GF-D8 (cell line): ENCODE measurements around the gene GSTK1.
"Not testable (repeated sequence)": the region's sequence is repeated elsewhere in the genome, so short reads cannot be mapped to it uniquely, and the experiment has no call there.

ENCODE experiments used
- DNase-seq: peaks from one replicate; lab custom pipeline; 2025; lab: John Stamatoyannopoulos, UW

GSTK1 gene

DNA sequence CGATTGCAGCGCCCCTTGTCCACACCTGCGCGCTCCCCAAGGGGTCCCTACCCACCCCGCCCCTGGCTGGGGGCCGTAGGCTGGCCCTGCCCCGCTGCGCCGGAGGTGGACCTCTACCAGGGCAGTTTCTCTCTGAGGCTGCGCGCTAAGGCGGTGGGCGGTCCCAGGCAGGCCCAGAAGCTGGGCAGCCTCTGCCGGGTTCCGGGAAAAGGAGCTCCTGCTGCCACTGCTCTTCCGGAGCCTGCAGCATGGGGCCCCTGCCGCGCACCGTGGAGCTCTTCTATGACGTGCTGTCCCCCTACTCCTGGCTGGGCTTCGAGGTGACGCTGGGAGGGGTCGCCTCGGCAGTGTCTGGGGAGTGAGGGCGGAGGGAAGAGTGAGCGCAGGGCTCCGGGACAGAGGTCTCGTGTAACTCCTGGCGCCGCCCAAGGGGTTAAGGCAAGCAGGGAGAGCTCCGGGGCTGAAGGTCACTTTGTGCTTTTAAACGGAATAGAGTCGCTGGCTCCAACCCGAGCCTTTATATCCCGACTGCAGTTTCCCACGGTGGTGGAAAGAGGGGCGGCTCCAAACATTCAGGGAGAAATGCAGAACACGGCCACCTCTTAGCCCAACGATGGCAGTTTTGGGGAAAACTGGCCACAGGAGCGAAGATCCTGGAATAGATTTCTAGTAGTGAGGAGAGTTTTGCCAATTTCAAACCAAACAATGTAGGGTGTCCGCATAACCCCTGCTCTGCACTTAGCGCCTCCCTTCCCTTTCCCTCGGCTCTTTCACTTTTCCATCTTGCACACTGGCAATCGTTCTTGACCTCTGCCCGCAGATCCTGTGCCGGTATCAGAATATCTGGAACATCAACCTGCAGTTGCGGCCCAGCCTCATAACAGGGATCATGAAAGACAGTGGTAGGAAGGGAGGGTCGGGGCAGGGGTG, at the start of gene GSTK1:
GSTK1 (plus strand) TSS at position 176 of the 930 bp plus-strand sequence; CDS start at position 249, 73 bp downstream.
- peak; percentile 82 for DNase-seq

DNA sequence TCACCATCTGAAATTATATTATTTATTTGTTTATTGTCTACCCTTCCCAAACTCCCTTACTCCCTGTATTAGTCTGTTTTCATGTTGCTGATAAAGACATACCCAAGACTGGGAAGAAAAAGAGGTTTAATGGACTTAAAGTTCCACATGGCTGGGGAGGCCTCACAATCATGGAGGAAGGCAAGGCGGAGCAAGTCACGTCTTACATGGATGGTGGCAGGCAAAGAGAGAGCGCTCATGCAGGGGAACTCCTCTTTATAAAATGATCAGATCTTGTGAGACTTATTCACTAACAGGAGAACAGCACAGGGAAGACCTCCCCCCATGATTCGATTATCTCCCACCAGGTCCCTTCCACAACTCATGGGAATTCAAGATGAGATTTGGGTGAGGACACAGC, 49.8 kb upstream of the GSTK1 start:
- DNase-seq, result not testable (repeated sequence)

DNA sequence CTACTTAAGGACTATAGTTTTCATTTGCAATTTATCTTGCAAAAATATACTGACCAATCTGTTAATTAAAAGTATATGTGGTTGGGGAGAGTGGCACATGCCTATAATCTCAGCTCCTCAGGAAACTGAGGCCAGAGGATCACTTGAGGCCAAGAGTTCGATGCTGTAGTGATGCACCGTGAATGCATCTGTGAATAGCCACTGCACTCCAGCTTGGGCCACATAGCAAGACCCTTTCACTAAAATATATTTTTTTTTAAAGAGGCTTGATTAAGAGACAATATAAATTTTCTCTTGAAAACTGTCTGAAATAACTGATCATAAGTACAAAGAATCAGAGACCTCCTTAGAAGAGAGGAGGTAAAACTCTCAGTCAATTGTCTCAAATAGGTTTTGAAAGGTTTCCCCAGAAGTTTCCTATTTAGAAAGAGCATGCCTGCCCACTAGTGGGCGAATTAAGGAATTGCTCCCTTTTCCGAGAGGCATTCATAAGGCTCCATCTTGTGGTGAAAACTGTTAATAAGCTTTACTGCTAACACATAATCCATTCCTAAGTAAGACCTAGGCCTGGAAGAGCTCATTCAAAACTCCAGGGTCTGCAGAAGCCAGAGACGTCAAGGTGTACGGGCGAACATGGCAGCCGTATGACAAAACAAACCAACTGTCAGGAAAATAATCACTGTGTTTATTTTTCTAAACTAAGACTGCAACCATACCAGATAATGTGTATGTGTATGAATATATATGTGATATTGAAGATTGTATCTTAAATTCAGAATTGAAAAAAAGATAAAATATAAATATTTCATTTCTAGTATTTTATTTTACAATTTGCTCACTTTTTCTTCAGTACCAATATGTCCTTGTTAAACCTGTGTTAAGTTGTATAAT, 48.2 kb upstream of the GSTK1 start:
- peak; percentile 66 for DNase-seq

DNA sequence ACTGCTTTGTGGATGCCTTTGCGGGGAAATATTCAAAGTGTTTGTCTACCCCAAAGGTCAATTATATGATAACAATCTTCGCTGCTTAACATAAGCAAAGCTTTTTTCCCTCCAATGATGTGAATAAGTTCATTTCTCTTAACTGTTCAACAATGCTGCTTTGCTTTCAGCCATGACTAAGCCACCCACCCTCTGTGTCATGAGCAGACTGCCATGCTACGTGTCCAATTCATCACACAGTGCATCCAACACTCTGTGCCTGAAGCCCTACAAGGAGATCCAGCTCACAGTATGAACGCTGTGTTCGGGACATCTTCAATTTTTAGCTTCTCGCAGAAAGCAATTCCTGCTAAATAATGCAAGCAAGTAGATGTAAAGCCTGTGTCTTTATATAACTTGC, 47.1 kb upstream of the GSTK1 start:
- no peak for DNase-seq

DNA sequence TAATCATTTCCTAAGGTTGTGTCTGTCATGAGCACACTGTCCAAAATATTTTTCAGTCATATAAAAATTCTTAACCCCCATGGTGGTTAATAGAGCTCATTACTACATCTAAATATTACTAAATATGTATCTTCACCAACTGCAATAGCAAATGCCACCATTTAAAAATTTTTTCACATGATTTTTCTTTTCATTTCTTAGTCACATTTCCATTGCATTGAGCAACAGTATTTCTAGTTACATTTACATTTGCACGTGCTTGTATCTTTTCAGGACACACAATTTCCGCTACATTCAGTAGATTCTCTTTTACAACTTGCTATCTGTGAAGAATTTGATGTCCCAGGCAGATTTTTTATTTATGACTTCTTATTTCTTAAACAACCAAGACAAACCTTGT, 46.6 kb upstream of the GSTK1 start:
- no peak for DNase-seq

DNA sequence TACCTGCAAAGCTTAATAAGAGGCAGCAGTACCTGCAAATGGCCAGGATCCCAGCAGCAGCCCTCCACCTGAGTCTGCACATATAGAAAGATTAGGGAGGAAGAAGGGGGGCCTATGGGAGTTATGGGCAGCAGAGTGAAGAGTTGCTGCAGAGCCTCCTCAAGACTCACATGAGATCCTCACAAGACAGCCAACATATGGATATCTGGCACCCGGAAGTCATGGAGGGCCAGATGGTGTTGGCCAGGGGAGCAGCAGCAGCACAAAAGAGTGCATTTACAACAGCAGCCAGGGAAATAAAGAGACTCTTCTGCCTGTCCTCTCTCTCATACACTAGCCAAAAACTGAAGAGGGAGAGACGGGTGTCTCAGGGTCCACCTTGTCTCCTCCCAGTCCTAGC, 45.4 kb upstream of the GSTK1 start:
- no peak for DNase-seq

DNA sequence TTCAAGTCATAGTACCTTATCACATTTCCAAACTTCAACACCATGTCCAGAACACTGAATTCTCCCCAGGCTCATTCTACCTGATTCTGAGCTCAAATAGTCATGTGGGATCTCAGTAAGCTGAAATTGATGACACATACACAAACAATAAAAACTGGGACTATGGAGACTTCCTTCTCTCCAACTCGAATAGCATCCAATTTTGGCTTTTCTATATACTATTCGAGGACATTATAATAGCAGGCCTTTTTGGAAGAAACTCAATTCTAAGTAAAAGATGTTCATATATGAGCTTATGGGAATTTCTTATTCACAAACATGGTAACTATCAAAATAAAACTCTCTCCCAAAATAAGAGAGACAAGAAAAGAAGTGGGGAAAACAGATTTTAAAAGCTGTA, 42.0 kb upstream of the GSTK1 start:
- no peak for DNase-seq

DNA sequence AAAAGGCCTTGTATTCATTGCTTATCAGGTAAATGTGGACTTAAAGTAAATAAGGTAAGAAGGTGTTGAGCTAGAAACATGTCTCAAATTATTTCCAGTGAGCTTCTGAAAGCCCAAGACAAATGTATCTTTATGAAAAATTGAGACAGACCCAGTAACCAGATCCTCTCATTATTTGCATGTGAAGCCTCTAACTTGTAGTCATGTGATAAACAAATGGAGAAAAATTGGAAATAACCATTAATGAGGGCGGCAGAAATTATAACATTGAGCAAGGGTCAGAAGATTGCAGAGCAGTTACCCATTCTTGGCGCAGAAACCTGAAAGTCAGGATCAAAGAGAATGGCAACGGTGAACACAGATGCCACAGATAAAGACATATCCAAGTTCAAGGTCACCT, 41.5 kb upstream of the GSTK1 start, which contains the start of gene TAS2R40:
TAS2R40 (plus strand) TSS at position 301 of the 400 bp plus-strand sequence; CDS start at position 343, 42 bp downstream.
- DNase-seq, result no peak

DNA sequence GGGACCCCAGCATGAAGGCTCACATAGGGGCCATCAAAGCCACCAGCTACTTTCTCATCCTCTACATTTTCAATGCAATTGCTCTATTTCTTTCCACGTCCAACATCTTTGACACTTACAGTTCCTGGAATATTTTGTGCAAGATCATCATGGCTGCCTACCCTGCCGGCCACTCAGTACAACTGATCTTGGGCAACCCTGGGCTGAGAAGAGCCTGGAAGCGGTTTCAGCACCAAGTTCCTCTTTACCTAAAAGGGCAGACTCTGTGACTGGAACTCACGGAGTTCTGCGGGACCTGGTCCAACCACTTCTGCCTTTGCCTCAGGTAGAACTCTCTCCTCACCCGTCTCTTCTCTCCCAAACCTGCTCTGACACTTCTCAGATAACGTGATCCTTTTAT, 40.5 kb upstream of the GSTK1 start:
- peak; percentile 76 for DNase-seq

DNA sequence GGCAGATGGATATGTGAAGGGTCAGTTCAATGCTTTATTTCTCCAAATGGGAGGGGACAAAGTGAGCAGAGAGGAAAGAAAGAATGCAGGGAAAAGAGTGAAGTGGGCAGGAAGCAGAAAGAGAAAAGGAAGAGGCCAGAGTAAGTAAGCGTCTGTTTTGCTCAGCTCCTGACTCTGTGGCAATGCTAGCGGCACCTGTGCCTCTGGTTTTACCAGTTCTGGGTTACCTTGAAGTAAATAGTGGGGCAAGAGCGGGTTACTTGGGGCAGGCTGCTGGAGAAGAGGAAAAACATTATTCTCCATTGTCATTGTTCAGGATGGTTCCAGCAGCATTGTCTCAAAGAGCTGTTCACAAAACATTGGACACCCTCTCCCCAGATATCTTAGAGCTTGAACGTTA, 39.5 kb upstream of the GSTK1 start:
- no peak for DNase-seq

DNA sequence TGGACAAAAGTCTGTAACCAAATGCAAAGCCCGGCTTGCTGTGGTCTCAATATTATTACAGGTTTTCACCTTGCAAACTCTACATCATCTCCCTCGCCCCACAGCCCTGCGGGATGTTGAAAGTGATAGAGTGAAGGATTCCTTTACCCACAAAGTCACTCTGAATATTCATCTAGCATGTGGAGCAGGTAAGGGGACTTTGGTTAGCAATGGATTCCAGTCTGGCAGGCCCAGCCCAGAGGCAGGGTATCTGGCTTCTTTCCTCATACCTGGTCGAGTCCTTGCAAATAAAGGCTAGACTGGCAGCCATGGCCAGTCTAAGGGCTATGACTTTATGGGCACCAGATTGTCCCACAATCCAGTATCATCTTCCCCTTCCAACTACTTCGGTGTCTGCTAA, 38.2 kb upstream of the GSTK1 start:
- DNase-seq, result no peak

DNA sequence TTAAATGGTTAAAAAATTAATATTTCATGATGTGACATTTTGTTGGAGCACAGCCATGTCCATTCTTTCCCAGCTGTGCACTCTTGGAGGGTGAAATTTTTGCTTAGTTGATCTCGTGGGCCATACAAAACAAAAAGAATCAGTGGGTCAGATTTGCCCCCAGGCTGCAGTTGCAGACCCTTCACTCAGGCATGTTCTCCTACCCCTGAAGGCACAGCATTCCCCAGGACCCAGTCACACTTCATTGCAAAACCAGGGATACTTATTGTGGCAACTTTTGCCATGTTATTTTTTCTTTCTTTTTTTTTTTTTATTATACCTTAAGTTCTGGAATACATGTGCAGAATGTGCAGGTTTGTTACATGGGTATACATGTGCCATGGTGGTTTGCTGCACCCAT, 35.4 kb upstream of the GSTK1 start:
- DNase-seq, result no peak

DNA sequence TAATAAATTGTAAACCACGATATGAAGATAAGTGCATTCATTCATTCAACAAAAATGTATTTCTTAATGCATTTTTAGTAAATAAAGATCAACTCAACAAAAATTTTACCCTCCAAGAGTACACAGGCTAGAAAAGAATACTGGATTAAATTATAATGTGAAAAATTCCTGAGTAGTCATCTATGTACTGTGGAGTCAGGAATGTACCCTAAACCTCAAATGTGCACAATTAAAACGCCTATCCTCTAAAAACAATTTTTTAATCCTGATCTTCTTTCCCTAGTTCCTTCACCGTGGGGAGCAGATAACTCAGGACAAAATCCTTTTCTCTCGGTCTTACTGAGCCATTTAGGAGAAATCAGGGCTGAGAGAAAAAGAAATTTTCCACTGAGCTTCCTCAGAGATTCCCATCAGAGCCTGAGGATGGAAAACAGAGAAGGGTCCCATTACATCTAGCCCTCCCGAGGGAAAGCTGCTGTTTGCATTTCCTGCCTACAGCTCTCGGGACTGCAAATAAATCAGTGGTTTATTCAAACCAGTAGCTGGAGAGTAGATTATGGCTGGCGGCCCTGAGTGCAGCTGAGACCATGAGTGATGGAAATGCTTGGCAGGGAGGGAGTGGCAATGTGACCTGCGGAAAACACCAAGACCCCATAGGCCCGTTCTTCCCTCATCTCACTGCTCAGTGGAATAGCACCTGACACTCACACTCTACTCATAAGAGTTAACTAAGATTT, 34.0 kb upstream of the GSTK1 start:
- no peak for DNase-seq

DNA sequence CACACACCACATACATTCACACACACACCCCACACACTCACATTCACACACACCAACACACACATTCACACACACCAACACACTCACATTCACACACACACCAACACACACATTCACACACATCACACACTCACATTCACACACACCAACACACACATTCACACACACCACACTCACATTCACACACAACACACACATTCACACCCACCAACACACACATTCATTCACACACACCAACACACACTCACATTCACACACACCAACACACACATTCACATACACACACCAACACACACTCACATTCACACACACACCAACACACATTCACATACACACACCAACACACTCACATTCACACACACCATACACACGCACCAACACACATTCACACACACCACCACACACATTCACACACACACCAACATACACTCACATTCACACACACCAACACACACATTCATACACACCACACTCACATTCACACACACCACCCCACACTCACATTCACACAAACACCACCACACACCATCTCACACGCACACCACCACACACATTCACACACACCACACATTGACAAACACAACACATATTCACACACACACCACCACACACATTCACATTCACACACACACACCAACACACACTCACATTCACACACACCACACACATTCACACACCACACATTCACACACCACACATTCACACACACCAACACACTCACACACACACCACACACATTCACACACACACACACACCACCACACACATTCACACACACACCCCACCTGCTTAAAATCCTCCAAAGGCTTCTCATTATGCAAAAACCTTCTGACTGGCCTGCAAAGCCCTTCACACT, 32.4 kb upstream of the GSTK1 start:
- no peak for DNase-seq

DNA sequence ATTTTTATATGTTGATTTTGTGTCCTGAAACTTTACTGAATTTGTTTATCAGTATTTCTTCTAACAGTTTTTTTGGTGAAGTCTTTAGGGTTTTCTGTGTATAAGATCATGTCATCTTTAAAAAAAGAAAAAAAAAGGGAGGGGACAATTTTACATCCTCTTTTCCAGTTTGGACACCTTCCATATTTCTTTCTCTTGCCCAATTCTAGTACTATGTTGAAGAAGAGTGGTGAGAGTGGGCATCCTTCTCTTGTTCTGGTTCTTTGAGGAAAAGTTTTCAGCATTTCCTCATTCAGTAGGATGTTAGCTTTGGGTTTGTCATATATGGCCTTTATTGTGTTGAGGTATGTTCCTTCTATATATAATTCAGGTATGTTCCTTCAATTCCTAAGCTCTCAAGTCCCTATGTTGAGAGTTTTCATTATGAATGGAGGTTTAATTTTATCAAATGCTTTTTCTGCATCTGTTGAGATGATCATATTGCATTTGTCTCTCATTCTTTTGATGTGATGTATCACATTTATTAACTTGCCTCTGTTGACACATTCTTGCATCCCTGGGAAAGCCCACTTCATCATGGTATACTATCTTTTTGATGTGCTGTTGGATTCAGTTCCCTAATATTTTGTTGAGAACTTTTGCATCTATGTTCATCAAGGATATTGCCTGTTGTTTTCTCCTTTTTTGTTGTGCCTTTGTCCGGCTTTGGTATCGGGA, 29.3 kb upstream of the GSTK1 start:
- no peak for DNase-seq

DNA sequence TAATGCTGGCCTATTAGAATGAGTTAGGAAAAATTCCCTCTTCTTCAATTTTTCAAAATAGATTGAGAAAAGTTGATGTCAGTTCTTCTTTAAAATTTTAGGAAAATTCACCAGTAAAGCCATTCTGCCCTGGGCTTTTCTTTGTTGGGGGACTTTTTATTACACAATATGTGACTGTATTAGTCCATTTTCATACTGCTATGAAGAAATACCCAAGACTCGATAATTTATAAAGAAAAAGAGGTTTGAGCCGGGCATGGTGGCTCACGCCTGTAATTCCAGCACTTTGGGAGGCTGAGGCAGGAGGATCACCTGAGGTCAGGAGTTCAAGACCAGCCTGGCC, 28.7 kb upstream of the GSTK1 start:
- no peak for DNase-seq

DNA sequence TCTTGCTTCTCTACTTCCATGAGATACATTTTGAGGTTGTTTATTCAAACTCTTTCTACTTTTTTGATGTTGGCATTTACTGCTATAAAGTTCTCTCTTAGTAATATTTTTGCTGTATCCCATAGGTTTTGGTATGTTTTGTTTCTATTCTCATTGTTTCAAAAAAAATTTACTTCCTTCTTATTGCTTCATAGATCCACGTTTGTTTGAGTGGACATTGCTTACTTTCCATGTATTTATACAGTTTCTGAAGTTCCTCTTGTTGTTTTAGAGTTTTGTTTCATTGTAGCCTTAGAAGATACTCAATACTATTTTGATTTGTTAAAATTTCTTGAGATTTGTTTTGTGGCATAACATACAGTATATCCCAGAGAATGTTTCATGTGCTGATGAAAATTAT, 27.7 kb upstream of the GSTK1 start:
- DNase-seq, result no peak

DNA sequence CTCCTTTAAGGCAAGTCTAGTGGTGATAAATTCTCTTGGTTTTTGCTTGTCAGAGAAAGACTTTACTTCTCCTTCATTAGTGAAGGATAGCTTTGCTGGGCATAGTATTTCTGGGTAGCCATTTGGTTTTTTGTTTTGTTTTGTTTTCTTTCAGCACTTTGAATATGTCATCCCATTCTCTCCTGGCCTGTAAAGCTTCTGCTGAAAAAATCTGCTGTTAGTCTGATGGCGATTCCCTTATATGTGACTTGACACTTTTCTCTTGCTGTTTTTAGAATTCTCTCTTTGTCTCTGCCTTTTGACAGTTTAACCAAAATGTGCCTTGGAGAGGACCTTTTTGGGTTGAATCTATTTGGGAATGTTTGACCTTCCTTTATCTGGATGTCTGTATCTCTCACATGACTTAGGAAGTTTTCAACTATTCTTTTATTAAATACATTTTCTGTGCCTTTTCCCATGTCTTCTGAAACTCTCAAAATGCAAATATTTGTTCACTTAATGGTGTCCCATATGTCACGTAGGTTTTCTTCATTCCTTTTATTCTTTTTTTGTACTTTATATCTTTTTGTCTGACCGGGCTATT, 26.7 kb upstream of the GSTK1 start:
- no peak for DNase-seq

DNA sequence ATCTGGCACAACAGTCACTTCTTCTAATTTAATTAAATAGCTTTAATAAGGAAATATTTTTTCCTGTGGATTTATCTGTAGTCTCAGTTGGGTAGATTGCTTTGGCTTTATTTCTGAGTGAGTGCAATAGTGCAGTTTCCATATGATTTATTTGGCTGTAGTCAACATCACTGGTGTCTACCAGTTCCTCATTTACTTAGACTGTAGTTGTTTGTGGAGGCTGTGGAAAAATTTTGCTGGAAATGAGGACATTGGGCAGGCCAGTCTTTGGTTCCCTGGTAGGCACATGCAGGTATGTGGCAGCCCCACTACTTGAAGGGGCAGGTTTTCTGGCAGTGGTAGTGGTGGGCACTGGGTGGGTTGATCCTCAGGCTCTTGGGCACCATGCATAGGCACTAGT, 25.9 kb upstream of the GSTK1 start:
- no peak for DNase-seq

DNA sequence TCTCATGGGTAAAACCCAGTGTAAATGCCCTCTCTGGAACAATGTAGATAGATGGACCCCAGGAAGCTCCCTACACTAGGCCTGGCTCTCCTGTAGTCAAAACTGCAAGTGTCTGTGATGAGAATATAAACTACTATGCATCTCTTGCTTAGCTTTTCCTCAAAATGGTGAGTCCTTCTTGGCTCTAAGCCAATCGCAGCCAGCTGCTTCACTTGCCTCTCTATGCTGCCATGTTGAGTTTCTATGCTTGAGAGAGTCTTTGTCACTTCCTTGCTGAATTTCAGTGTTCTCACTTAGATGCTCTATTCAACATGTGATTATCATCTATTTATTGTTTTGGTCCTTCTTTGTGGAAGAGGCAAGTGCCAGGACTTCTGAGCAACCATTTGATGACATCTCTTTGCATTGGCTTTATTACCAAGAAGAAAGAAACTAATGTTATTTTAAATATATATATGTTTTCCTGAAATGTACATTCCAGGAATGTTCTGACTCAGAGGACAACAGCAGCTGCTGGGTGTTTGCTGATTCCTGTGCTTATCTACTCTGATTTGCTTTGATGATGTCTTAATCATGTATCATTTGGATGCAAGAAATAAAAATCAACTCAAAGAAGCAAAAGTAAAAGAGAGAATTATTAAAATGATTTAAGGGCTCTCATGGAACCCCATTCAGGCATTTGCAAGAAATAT, 24.8 kb upstream of the GSTK1 start:
- no peak for DNase-seq
